ENCODE measurements around the gene MAPK14. TPM values are rescaled to one million over a fixed set of nuclear protein-coding genes. Genes with fewer than 3 reads are reported as not detected.

MAPK14 gene
- total and polyA plus RNA-seq, 10 of the 15 experiments (the other 5 are each of a cell fraction or from before 2014, with no cell fraction given): 12.5 to 59.5 (median 43.0) TPM

DNA sequence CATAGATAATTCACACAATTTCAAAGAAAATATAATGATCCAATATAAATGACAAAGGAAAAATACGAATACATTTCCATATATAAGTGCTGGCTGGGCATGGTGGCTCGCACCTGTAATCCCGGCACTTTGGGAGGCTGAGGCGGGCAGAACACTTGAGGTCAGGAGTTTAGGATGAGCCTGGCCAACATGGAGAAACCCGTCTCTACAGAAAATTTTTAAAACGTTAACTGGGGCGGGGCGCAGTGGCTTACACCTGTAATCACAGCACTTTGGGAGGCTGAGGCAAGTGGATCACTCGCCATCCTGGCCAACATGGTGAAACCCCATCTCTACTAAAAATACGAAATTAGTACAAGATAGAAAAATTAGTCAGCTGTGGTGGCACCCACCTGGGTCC is 87.8 kb downstream of the MAPK14 start:
- H4K20me1 ChIP-seq (ENCODE audit: control insufficient read depth, insufficient read depth): no peaks in the 10 kb centered on the region
- 59% methylated on average over 10 of the region's 10 CpGs for WGBS (ENCODE audit: insufficient coverage, insufficient replicate concordance, low lambda C conversion rate, missing lambda C conversion rate)
- CTCF ChIA-PET: interaction anchor here (0.7 to 1.5 kb wide), 5 partner anchors 11 to 187 kb away, joined by 3 to 6 read pairs (median 5); no protein-coding TSS in a partner anchor
- DNase-seq (ENCODE audit: low read depth, low spot score) (no peak), FAIRE-seq (no peak), ATAC-seq (no peak)
- H3K4me1 ChIP-seq (ENCODE audit: control insufficient read depth, insufficient read depth, low read length): peaks cover 48% of the 10 kb centered on the region
- H3K27me3 ChIP-seq (replicated peaks in 1 of 2; ENCODE audit: control insufficient read depth in 2 of 2, insufficient read depth in 2 of 2, low read length in 1 of 2): no peaks in the 10 kb centered on the region
- BruUV-seq (replicated peaks): no TSS peak
- H2AFZ ChIP-seq (ENCODE audit: control insufficient read depth, low read depth, low read length): no peak overlapping the region
- no peaks in the 10 kb centered on the region for H3K79me2 ChIP-seq (ENCODE audit: control insufficient read depth, insufficient read depth, low read length)
- RAD21 ChIA-PET (ENCODE audit: unreplicated experiment): interaction anchor here (1.1 to 1.3 kb wide), 3 partner anchors 16 to 87 kb away, joined by 4 to 9 read pairs (median 9); partner anchors contain the start of genes MAPK13 and MAPK14
- no peak for TF ChIP-seq MXI1 (IDR thresholded peaks at IDR 0.05; ENCODE audit: low read depth, low read length)
- TF ChIP-seq HDGF (IDR thresholded peaks at IDR 0.05): no peak
- no peak for TF ChIP-seq STAT1 (conservative IDR thresholded peaks at IDR 0.05)
- TF ChIP-seq MTA2 (IDR thresholded peaks at IDR 0.05; ENCODE audit: low read depth): 0 out of 2 replicates have a peak, but pooled peaks have one; percentile 1
- 0 out of 2 replicates have a peak, but pooled peaks have one; percentile 15 for TF ChIP-seq DPF2 (IDR thresholded peaks at IDR 0.05)
- TF ChIP-seq CBFB (IDR thresholded peaks at IDR 0.05; ENCODE audit: low read depth): no peak
- TF ChIP-seq SIN3A (IDR thresholded peaks at IDR 0.05; ENCODE audit: low read depth, low read length): no peak
- TF ChIP-seq, protein P1, sequence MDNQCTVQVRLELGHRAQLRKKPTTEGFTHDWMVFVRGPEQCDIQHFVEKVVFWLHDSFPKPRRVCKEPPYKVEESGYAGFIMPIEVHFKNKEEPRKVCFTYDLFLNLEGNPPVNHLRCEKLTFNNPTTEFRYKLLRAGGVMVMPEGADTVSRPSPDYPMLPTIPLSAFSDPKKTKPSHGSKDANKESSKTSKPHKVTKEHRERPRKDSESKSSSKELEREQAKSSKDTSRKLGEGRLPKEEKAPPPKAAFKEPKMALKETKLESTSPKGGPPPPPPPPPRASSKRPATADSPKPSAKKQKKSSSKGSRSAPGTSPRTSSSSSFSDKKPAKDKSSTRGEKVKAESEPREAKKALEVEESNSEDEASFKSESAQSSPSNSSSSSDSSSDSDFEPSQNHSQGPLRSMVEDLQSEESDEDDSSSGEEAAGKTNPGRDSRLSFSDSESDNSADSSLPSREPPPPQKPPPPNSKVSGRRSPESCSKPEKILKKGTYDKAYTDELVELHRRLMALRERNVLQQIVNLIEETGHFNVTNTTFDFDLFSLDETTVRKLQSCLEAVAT (IDR thresholded peaks at IDR 0.05): peak; percentile 57; the same call in 1 of the 2 replicates
- TF ChIP-seq ZNF217 (IDR thresholded peaks at IDR 0.05): 0 out of 2 replicates have a peak, but pooled peaks have one; percentile 8
- H3K9ac ChIP-seq (ENCODE audit: control insufficient read depth, insufficient read depth, low read length): no peak overlapping the region
- SMC1A ChIA-PET (ENCODE audit: uncharacterized antibody, unreplicated experiment): interaction anchor here (0.7 to 1.3 kb wide), 9 partner anchors 10 to 250 kb away, joined by 3 to 7 read pairs (median 4); partner anchors contain the start of gene MAPK14
- peak overlapping the region; percentile 62 for H3K4me2 ChIP-seq (ENCODE audit: control insufficient read depth, insufficient read depth)
- H3K27ac ChIP-seq (ENCODE audit: control insufficient read depth, insufficient read depth): peak overlapping the region; percentile 55
- peaks cover 0 to 2% of the 10 kb centered on the region in 2 experiments; a peak in 3 of 4 replicates for H3K36me3 ChIP-seq (ENCODE audit: control insufficient read depth in 2 of 2, insufficient read depth in 2 of 2, low read length in 1 of 2)
- H3K4me3 ChIP-seq: no peak overlapping the region
- intact Hi-C loops (cut with micrococcal nuclease; ENCODE audit: unreplicated experiment): no loop called here
- no peaks in the 10 kb centered on the region for H3K9me3 ChIP-seq (replicated peaks; ENCODE audit: control insufficient read depth, insufficient read depth, low read length)
- in situ Hi-C loops (cut with MboI): no loop called here
- POLR2A ChIA-PET: interaction anchor here (0.7 to 1.1 kb wide), 6 partner anchors 16 to 450 kb away, joined by 3 to 4 read pairs (median 3); no protein-coding TSS in a partner anchor
